Activated T-helper 1 cell treated with Interleukin-2 at 50 U/mL for 16 hours (primary cell): ENCODE data around the gene CNGB1.
"Not testable (repeated sequence)": the region's sequence is repeated elsewhere in the genome, so short reads cannot be mapped to it uniquely, and the experiment has no call there.

Experiments
- DNase-seq: peaks from one replicate; pipeline ENCODE4 v3.0.0-alpha.2; 2020; ENCODE audit warnings: low read depth

Gene CNGB1

GRCh38 chr16:57952909-57953308, 18.0 kb downstream of the CNGB1 start:
- DNase-seq: no peak

- no peak for DNase-seq
Measured at GRCh38 chr16:57951204-57951960, 19.5 kb downstream of the CNGB1 start.

GRCh38 chr16:57950382-57950781, 20.5 kb downstream of the CNGB1 start:
- no peak for DNase-seq

GRCh38 chr16:57949595-57950238, 21.2 kb downstream of the CNGB1 start:
- DNase-seq: no peak

GRCh38 chr16:57949013-57949412, 21.9 kb downstream of the CNGB1 start:
- no peak for DNase-seq

GRCh38 chr16:57948027-57948426, 22.9 kb downstream of the CNGB1 start:
- DNase-seq: no peak

GRCh38 chr16:57947261-57947660, 23.7 kb downstream of the CNGB1 start:
- no peak for DNase-seq

GRCh38 chr16:57946181-57946801, 24.6 kb downstream of the CNGB1 start:
- no peak for DNase-seq

GRCh38 chr16:57945740-57946138, 25.2 kb downstream of the CNGB1 start:
- DNase-seq: no peak

GRCh38 chr16:57944970-57945739, 25.8 kb downstream of the CNGB1 start:
- no peak for DNase-seq

- DNase-seq: not testable (repeated sequence)
Measured at GRCh38 chr16:57943381-57943780, 27.5 kb downstream of the CNGB1 start.

- DNase-seq: not testable (repeated sequence)
Measured at GRCh38 chr16:57941901-57942300, 29.0 kb downstream of the CNGB1 start.

GRCh38 chr16:57941016-57941664, 29.8 kb downstream of the CNGB1 start:
- DNase-seq: no peak

- no peak for DNase-seq
Measured at GRCh38 chr16:57940382-57940966, 30.5 kb downstream of the CNGB1 start.

- DNase-seq: no peak
Measured at GRCh38 chr16:57939872-57940224, 31.1 kb downstream of the CNGB1 start.

GRCh38 chr16:57938936-57939871, 31.7 kb downstream of the CNGB1 start:
- DNase-seq: no peak

GRCh38 chr16:57938484-57938883, 32.4 kb downstream of the CNGB1 start:
- DNase-seq: no peak

- DNase-seq: no peak
Measured at GRCh38 chr16:57937861-57938260, 33.1 kb downstream of the CNGB1 start.

- DNase-seq: no peak
Measured at GRCh38 chr16:57935904-57936303, 35.0 kb downstream of the CNGB1 start.

GRCh38 chr16:57930533-57930932, 40.4 kb downstream of the CNGB1 start:
- no peak for DNase-seq

- no peak for DNase-seq
Measured at GRCh38 chr16:57929250-57929649, 41.7 kb downstream of the CNGB1 start.
